ENCODE measurements around the gene DCUN1D3. TPM values are rescaled to one million over a fixed set of nuclear protein-coding genes. Genes with fewer than 3 reads are reported as not detected.

The DCUN1D3 gene
- total and polyA plus RNA-seq, 2 donors (not counting 3 experiments of a cell fraction or from before 2014, with no cell fraction given), result 10.4 to 35.0 TPM

DNA sequence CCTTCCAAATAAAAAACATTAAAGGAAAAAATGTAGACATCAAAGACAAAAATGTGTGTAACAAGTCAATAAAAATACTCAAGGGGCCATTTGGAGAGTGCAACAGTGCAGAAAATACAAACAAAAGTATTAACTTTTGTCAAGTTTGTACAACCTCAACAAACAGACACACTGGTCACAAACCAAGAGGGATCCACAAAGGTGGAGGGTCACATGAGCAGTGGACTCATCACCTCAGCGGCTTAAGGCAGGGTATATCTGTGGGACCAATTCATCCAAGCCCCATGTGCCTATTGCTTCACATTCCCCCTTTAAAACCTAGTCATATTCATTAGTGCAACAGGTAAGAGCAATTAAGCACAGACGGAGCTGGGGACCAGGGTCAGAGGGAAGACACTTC, 45.2 kb downstream of the DCUN1D3 start:
- Histone ChIP-seq H3K36me3 (ENCODE audit: control insufficient read depth in 2 of 2, extremely low read depth in 1 of 2, insufficient read depth in 2 of 2, low read length in 2 of 2) (peaks cover 11 to 16% of the 10 kb centered on the region in 2 experiments), H3K79me2 (ENCODE audit: control insufficient read depth, insufficient read depth, low read length) (peaks cover 12% of the 10 kb centered on the region), H2AFZ (ENCODE audit: low read depth, low read length) (no peak overlapping the region), H3K9ac (replicated peaks; ENCODE audit: extremely low read depth, insufficient read depth, low read length) (no peak overlapping the region), H3K27me3 (ENCODE audit: control insufficient read depth in 2 of 2, insufficient read depth in 2 of 2, low read length in 2 of 2) (no peaks in the 10 kb centered on the region), H3K4me2 (ENCODE audit: insufficient read depth, low read length) (no peak overlapping the region), H3K4me1 (ENCODE audit: control insufficient read depth, extremely low read depth, insufficient read depth, low read length) (peaks cover 47% of the 10 kb centered on the region), H3K4me3 (replicated peaks in 1 of 3; ENCODE audit: insufficient read depth in 1 of 3, low read depth in 1 of 3, low read length in 3 of 3) (no peak overlapping the region), H3K9me1 (replicated peaks; ENCODE audit: control insufficient read depth, extremely low read depth, insufficient read depth, low read length) (no peaks in the 10 kb centered on the region), H3K27ac (ENCODE audit: insufficient read depth, low read depth, low read length) (no peak overlapping the region), H3K9me3 (replicated peaks; ENCODE audit: control insufficient read depth, insufficient read depth, low read length) (no peaks in the 10 kb centered on the region), H4K20me1 (replicated peaks; ENCODE audit: control insufficient read depth, extremely low read depth, insufficient read depth, low read length) (no peaks in the 10 kb centered on the region)
- ChIA-PET CTCF (interaction anchor here (1.1 to 2.9 kb wide), 8 partner anchors 11 to 229 kb away, joined by 3 to 11 read pairs (median 4); no protein-coding TSS in a partner anchor), POLR2A (interaction anchor here (0.5 kb wide), 1 partner anchor 152 kb away, joined by 3 read pairs; no protein-coding TSS in a partner anchor)
- DNase-seq (ENCODE audit: low read depth, low spot score) (no peak), FAIRE-seq (no peak)
- intact Hi-C loops (cut with micrococcal nuclease) (loop anchor here (1.0 to 5.0 kb wide), 4 partner anchors 11 to 422 kb away; partner anchors contain the start of genes CRYM, DCUN1D3 and LYRM1), dilution Hi-C loops (cut with MboI; ENCODE audit: extremely low pct_ligation_motif_present, low sequenced_read_pairs) (no loop called here)
- no TSS peak for BruUV-seq (replicated peaks)
- TF ChIP-seq MYC (IDR thresholded peaks at IDR 0.05; ENCODE audit: low read depth, low read length) (no peak), JUN (IDR thresholded peaks at IDR 0.05; ENCODE audit: borderline replicate concordance, insufficient read depth, insufficient read length, low read depth) (no peak), EZH2 (IDR thresholded peaks at IDR 0.05; ENCODE audit: borderline replicate concordance, low read depth, low read length, severe bottlenecking) (no peak), POLR2A (IDR thresholded peaks at IDR 0.05; ENCODE audit: low read depth, low read length) (no peak), FOS (IDR thresholded peaks at IDR 0.05; ENCODE audit: borderline replicate concordance, insufficient read depth, low read length) (no peak), POLR2AphosphoS5 (IDR thresholded peaks at IDR 0.05; ENCODE audit: insufficient read depth, low read depth, low read length) (no peak), GATA2 (IDR thresholded peaks at IDR 0.05; ENCODE audit: insufficient read depth, insufficient read length, low read depth, low read length) (no peak)
- TF ChIP-seq, protein P1, sequence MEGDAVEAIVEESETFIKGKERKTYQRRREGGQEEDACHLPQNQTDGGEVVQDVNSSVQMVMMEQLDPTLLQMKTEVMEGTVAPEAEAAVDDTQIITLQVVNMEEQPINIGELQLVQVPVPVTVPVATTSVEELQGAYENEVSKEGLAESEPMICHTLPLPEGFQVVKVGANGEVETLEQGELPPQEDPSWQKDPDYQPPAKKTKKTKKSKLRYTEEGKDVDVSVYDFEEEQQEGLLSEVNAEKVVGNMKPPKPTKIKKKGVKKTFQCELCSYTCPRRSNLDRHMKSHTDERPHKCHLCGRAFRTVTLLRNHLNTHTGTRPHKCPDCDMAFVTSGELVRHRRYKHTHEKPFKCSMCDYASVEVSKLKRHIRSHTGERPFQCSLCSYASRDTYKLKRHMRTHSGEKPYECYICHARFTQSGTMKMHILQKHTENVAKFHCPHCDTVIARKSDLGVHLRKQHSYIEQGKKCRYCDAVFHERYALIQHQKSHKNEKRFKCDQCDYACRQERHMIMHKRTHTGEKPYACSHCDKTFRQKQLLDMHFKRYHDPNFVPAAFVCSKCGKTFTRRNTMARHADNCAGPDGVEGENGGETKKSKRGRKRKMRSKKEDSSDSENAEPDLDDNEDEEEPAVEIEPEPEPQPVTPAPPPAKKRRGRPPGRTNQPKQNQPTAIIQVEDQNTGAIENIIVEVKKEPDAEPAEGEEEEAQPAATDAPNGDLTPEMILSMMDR (IDR thresholded peaks at IDR 0.05; ENCODE audit: extremely low read depth in 1 of 2, insufficient read depth in 1 of 2, low read depth in 1 of 2, low read length in 2 of 2), result no peak
- TF ChIP-seq, protein P2, sequence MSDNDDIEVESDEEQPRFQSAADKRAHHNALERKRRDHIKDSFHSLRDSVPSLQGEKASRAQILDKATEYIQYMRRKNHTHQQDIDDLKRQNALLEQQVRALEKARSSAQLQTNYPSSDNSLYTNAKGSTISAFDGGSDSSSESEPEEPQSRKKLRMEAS (IDR thresholded peaks at IDR 0.05; ENCODE audit: insufficient read depth, insufficient read length), result no peak

Data from endothelial cell of umbilical vein (primary cell).